ENCODE measurements around the gene CPLX4. TPM values are rescaled to one million over a fixed set of nuclear protein-coding genes. Genes with fewer than 3 reads are reported as not detected.

CPLX4 gene
- total RNA-seq, 2 donors from 2014 or later = not detected

GRCh38 chr18:59267503-59268126 lies 50.8 kb downstream of the CPLX4 start:
- peaks cover 0 to 60% of the 10 kb centered on the region in 2 donors for H3K27me3 ChIP-seq
- no peaks in the 10 kb centered on the region for H3K36me3 ChIP-seq (replicated peaks in 1 of 2; ENCODE audit: insufficient read depth in 1 of 2, low read depth in 2 of 2)
- H3K27ac ChIP-seq = no peak overlapping the region
- TF ChIP-seq CTCF (IDR thresholded peaks at IDR 0.05) (no peak), POLR2A (IDR thresholded peaks at IDR 0.05) (no peak)
- intact Hi-C loops (cut with DNase I) = no loop called here
- H3K9me3 ChIP-seq = no peaks in the 10 kb centered on the region
- peaks cover 24% of the 10 kb centered on the region for H3K4me1 ChIP-seq
- WGBS, 2 donors = 1% methylated on average over 36 to 39 of the region's 41 CpGs
- H3K4me3 ChIP-seq = no peak overlapping the region
- DNase-seq (no peak), ATAC-seq (no peak)

- H3K4me3 ChIP-seq = no peak overlapping the region
- no peak for ATAC-seq
- DNase-seq = no peak
- H3K4me1 ChIP-seq = peaks cover 18% of the 10 kb centered on the region
- no peak overlapping the region for H3K27ac ChIP-seq
- intact Hi-C loops (cut with DNase I) = no loop called here
- no peaks in the 10 kb centered on the region for H3K36me3 ChIP-seq (replicated peaks in 1 of 2; ENCODE audit: insufficient read depth in 1 of 2, low read depth in 2 of 2)
- WGBS, 2 donors = 8 to 13% methylated on average over 10 of the region's 10 CpGs
- no peak for TF ChIP-seq POLR2A (IDR thresholded peaks at IDR 0.05)
- TF ChIP-seq CTCF (IDR thresholded peaks at IDR 0.05) = no peak
- H3K9me3 ChIP-seq = no peaks in the 10 kb centered on the region
- peaks cover 0 to 54% of the 10 kb centered on the region in 2 donors for H3K27me3 ChIP-seq
Observed at GRCh38 chr18:59266886-59267502, 51.5 kb downstream of the CPLX4 start.

- H3K4me3 ChIP-seq = no peak overlapping the region
- no peaks in the 10 kb centered on the region for H3K36me3 ChIP-seq (replicated peaks in 1 of 2; ENCODE audit: insufficient read depth in 1 of 2, low read depth in 2 of 2)
- 14 to 18% methylated on average over 1 of the region's 1 CpG for WGBS, 2 donors
- H3K27me3 ChIP-seq = peaks cover 0 to 49% of the 10 kb centered on the region in 2 donors
- intact Hi-C loops (cut with DNase I) = no loop called here
- no peaks in the 10 kb centered on the region for H3K9me3 ChIP-seq
- H3K27ac ChIP-seq = no peak overlapping the region
- ATAC-seq (no peak), DNase-seq (no peak)
- TF ChIP-seq POLR2A (IDR thresholded peaks at IDR 0.05) = no peak
- TF ChIP-seq CTCF (IDR thresholded peaks at IDR 0.05) = no peak
- peaks cover 18% of the 10 kb centered on the region for H3K4me1 ChIP-seq
Observed at GRCh38 chr18:59266459-59266858, 52.0 kb downstream of the CPLX4 start.

GRCh38 chr18:59265974-59266369 lies 52.5 kb downstream of the CPLX4 start:
- Histone ChIP-seq H3K4me3 (no peak overlapping the region), H3K27ac (no peak overlapping the region), H3K27me3 (peaks cover 0 to 44% of the 10 kb centered on the region in 2 donors), H3K4me1 (peaks cover 18% of the 10 kb centered on the region), H3K9me3 (no peaks in the 10 kb centered on the region), H3K36me3 (replicated peaks in 1 of 2; ENCODE audit: insufficient read depth in 1 of 2, low read depth in 2 of 2) (no peaks in the 10 kb centered on the region)
- TF ChIP-seq CTCF (IDR thresholded peaks at IDR 0.05) (no peak), POLR2A (IDR thresholded peaks at IDR 0.05) (no peak)
- DNase-seq (no peak), ATAC-seq (no peak)
- intact Hi-C loops (cut with DNase I) = no loop called here
- 3 to 6% methylated on average over 7 to 12 of the region's 12 CpGs for WGBS, 2 donors
